HG03196 (cell line): Measurements from ENCODE around the gene DCTPP1.
A peak's percentile ranks its signal among the peaks of the same experiment; 100 is the strongest.

Source experiments
- ATAC-seq: cut with Tn5 transposase; IDR thresholded peaks from one replicate; pipeline ENCODE4 v1.9.1; 2021; ENCODE audit not compliant: unreplicated experiment

Gene DCTPP1

GRCh38 chr16:30447512-30448226 is 17.8 kb upstream of the DCTPP1 start:
- no peak for ATAC-seq

GRCh38 chr16:30446203-30446595 is 16.4 kb upstream of the DCTPP1 start:
- ATAC-seq = no peak

DNA sequence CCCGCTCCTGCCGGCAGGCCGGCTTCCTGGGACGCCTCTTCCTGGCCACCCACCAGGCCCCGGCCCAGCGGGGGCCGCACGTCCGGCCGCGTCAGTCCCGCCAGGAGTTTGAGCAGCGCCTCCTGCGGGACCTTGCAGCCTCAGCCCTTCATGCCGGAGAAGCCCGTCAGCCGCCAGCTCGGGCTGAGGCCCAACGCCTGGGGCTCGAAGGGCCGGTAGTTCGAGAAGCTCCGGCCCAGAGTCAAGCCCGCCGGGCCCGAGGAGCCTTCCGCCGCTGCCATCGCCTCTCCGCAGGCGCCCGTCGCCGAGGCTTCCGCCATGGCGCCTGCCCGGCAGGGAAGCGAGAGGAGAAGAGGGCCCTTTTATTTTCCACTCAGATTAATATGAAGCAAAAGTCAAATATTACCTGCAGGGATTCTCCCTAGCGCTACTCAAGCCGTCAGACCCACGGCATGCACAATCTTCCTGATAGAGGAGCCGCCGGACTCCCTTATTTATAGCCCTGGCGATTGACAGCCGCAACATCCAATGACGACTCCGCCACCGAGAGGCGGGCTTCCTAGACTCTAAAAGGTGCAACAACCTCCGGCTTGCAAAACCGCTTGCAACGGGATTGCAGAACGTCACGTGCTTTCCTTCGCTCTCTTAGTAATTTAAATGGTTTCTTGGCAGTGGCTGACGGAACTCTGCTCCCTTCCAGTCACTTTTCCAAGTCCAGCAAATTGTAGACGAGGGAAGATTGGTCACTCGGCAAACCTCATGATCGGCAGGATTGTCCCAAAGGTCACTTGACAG is 15.8 kb upstream of the DCTPP1 start, which contains the start of gene SEPHS2:
Gene SEPHS2 (minus strand): TSS at position 467 of the 795 bp plus-strand sequence. CDS start 147 bp downstream, at position 320.
- peak; percentile 68 for ATAC-seq

DNA sequence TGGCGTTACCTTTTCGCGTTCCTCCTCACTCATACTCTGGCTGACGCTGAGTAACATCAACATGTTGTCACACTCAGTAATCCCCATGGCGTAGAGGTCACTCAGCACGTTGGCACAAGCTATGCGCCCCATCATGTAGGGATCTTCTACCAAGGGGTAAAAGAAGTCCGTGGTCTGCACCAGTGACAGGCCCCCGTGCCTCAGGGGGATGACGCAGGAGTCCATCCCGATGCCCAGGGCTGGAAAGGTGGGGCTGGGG is 15.2 kb upstream of the DCTPP1 start:
- ATAC-seq = no peak

GRCh38 chr16:30444231-30445148 is 14.7 kb upstream of the DCTPP1 start:
- no peak for ATAC-seq

GRCh38 chr16:30443631-30444030 is 13.8 kb upstream of the DCTPP1 start:
- ATAC-seq = no peak

- no peak for ATAC-seq
Observed at GRCh38 chr16:30439720-30440348, 10.0 kb upstream of the DCTPP1 start.

DNA sequence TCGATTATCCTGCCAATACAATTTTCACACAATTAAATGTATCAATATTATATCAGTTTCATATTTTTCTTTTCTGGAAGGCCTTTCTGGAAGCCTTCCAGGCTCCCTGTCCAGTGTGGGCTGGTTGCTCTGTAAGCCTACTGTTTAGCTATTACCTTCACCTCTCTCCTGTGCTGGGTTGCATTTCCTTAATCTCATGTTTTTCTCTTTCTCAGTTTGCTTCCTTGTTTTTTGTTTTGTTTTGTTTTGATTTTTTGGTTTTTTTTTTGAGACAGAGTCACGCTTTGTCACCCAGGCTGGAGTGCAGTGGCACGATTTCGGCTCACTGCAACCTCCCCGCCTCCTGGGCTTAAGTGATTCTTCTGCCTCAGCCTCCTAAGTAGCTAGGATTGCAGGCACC is 9.0 kb upstream of the DCTPP1 start:
- ATAC-seq = no peak

- no peak for ATAC-seq
Observed at GRCh38 chr16:30437511-30438046, 7.7 kb upstream of the DCTPP1 start.

DNA sequence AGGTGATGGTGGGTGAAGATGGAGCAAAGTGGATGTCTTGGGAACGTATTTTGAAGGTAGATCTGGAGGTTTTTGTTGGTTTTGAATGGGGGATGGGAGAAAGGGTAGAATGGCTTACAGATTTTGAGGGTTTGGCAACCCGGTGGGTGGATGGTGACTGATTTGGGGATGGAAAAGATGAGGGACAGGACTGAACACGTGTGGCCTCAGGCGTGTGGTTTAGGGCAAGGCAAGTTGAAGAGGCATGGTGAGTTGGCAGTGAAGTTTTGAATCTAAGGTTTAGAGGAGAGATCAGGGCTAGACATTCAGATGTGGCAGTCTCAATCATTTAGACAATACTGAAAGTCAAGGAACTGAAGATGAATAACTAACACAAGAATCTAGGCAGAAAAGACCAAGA is 5.0 kb upstream of the DCTPP1 start:
- ATAC-seq = no peak

- ATAC-seq = peak; percentile 14
Observed at GRCh38 chr16:30430428-30430970, 669 bp upstream of the DCTPP1 start.

GRCh38 chr16:30429418-30429677 is 482 bp downstream of the DCTPP1 start:
- ATAC-seq = peak; percentile 4

GRCh38 chr16:30428055-30428454 is 1.8 kb downstream of the DCTPP1 start:
- ATAC-seq = no peak

DNA sequence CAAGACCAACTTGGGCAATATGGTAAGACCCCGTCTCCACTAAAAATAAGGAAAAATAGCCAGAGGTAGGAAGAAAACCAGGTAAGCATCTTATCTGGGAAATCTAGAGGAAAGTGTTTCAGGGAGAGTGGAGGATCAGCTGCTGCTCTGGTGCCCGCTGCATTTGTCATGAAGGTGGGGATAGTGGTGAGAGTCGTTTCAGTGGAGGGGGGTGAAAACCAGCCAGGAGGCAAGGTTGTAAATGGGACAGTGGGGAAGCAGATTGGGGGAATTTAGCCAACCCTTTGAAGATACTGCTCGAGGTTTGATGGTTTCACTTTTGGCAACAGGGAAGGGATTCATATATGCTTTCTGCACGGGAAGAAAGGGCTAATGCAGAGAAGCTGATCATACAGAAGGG is 8.8 kb downstream of the DCTPP1 start:
- no peak for ATAC-seq

DNA sequence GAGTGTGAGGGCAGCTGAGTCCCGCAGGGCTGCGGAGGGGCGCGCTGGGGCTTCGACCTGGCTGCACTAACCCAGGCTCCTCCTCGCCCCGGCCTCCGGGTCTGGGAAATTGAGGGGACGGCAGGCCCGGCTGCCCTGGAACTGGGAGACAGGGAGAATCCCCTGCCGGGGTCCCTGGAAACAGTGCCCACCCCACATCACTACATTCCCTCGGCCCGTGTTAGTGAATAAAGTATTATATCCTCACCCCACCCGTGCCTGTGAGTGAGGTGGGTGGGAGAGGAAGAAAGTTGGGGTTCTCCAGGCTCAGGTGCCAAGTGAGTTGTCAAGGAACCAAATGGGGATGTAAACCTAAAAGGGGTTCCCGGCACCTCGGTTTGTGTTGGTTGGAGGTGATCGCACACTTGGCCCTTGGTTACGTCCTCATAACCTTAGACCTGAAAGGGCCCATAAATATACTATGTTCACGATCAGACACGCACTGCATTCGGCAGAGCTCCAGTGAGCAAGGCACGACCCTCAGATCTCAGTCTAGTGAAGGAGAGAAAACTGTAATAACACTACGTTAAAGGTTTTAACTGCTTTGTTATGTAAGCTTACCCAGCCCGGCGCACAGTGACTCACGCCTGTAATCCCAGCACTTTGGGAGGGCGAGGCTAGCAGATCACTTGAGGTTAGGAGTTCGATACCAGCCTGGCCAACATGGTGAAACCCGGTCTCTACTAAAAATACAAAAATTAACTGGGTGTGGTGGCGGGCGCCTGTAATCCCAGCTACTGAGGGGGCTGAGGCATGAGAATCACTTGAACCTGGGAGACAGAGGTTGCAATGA is 11.3 kb downstream of the DCTPP1 start:
- ATAC-seq = no peak

DNA sequence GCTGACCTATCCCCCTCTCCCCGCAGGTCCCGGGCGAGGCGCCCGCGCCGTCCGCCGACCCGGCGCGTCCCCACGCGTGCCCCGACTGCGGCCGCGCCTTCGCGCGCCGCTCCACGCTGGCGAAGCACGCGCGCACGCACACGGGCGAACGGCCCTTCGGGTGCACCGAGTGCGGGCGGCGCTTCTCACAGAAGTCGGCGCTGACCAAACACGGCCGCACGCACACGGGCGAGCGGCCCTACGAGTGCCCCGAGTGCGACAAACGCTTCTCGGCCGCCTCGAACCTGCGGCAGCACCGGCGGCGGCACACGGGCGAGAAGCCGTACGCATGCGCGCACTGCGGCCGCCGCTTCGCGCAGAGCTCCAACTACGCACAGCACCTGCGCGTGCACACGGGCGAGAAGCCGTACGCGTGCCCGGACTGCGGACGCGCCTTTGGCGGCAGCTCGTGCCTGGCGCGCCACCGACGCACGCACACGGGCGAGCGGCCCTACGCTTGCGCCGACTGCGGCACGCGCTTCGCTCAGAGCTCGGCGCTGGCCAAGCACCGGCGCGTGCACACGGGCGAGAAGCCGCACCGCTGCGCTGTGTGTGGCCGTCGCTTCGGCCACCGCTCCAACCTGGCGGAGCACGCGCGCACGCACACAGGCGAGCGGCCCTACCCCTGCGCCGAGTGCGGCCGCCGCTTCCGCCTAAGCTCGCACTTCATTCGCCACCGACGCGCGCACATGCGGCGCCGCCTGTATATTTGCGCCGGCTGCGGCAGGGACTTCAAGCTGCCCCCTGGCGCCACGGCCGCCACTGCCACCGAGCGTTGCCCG is 12.1 kb downstream of the DCTPP1 start:
- peak; percentile 76 for ATAC-seq

GRCh38 chr16:30416624-30417528 is 13.0 kb downstream of the DCTPP1 start:
- ATAC-seq = no peak

DNA sequence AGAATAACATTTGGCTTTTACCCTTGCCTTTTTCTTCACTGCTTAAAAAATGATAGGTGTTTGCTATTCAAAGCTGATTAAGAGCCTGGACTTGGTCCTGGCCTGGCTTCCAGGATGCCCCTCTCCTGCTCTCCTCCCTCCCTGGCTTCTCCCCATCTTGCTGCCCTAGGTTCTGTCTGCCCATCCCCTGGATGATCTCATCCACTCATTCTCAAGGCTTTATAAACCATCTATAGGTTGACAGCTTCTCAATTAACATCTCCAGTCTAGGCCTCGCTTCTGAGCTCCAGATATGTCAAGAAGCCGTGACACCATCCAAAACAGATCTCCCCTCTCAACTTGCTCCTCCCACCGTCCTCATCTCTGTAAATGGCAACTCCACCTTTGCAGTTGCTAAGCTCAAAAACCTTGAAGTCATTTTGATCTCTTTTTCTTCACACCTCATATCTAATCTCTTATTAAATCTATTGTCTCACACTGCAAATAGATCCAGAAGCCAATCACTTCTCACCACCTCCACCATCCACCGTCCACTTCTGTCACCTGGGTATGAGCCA is 13.7 kb downstream of the DCTPP1 start:
- ATAC-seq = no peak
